Fibroblast of villous mesenchyme (primary cell): ENCODE data around the gene NDUFS6. TPM values are rescaled to one million over a fixed set of nuclear protein-coding genes. Genes with fewer than 3 reads are reported as not detected.

Source experiments
- DNase-seq: peaks from one replicate; pipeline ENCODE4 v3.0.0-alpha.2; 2010; ENCODE audit warnings: low read depth
- H3K4me3 ChIP-seq: 2 replicates; pipeline ENCODE4 v1.5.1; 2011; ENCODE audit warnings: low read depth, mild to moderate bottlenecking, low read length
- total RNA-seq: library from RNA; depleted of rRNA; stranded (reverse); fragments of >200 nt; gene quantifications from 2 replicates; pipeline ENCODE4 v1.2.3, GENCODE V29; 2012
- TF ChIP-seq, protein P1 (sequence below): IDR thresholded peaks from 2 replicates; pipeline ENCODE4 v1.5.1; 2012; ENCODE audit warnings: low read depth, mild to moderate bottlenecking, low read length; ENCODE audit not compliant: insufficient read depth

The NDUFS6 gene
- total RNA-seq, 1 donor = 22.9 TPM

DNA sequence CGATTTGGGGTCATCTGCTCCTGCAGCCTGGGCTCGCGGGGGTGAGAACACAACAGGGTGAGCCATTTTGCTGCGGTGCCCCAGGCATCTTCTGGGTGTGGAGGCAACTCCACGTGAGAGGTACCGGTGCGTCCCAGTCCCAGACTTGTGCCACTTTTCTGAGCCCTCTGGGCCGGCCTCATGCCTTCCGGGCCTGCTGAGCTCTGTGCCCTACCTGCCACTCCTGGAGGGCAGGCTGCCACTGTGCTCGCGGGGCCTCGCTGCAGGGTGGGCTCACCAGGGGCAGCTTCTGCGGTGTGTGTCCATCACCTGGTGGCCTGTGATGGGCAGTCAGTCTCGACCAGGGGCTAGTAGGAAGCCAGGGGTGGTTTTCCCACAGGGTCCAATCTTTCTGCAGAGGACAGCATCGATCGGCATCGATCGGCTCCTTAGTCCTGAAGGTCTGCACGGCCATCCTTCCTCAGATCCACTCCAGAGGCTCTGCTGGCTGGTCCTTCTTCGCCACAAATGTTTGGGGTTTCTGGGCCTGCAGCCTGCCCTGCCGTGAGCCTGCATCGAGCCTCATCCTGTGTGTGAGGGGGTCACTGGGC is 58.9 kb downstream of the NDUFS6 start:
- TF ChIP-seq, protein P1, sequence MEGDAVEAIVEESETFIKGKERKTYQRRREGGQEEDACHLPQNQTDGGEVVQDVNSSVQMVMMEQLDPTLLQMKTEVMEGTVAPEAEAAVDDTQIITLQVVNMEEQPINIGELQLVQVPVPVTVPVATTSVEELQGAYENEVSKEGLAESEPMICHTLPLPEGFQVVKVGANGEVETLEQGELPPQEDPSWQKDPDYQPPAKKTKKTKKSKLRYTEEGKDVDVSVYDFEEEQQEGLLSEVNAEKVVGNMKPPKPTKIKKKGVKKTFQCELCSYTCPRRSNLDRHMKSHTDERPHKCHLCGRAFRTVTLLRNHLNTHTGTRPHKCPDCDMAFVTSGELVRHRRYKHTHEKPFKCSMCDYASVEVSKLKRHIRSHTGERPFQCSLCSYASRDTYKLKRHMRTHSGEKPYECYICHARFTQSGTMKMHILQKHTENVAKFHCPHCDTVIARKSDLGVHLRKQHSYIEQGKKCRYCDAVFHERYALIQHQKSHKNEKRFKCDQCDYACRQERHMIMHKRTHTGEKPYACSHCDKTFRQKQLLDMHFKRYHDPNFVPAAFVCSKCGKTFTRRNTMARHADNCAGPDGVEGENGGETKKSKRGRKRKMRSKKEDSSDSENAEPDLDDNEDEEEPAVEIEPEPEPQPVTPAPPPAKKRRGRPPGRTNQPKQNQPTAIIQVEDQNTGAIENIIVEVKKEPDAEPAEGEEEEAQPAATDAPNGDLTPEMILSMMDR = no peak
- no peak overlapping the region for H3K4me3 ChIP-seq
- DNase-seq = no peak

DNA sequence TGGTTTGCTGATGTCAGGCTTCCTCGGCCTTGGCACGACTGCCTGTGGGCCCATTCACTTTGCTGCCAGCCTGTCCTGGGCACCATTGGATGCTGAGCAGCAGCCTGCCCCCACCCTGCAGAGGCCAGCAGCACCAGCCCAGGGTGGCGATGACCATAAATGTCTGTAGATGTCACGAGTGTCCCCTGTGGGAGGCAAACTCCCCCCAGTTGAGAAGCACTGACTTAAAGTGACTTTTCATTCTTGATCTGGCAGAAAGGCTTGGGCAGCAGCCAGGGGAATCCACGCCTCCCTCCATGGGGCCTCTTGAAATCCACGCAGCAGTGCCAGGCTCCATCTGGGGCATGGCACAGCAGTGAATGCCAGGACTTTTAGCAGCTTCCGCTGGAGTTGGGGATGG is 59.7 kb downstream of the NDUFS6 start:
- no peak for DNase-seq
- TF ChIP-seq, protein P1 = no peak
- no peak overlapping the region for H3K4me3 ChIP-seq

DNA sequence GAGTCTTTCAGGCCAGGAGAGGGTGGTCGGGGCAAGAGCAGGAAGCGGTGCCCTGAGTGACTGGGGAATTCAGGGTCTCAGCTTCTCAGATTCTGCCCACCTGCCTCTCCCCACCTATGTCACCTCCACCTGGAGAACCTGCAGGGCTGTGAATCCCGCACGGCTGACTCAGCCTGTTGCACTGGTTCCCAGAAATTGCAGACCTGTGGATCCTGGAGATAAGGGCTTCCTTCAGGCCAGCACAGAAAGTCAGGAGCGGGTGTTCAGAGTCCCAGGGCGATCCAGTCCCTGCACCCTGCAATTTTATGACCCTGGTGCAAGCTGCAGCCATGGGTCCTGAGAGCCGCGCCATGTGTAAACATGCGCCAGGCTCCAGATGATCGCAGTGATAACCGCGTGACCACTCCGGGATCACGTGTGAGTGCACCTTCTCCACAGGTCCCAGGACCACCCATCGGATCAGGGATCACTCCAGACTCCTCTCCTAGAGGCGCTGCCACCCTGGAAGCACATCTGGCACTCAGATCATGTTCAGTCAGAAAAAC is 63.8 kb downstream of the NDUFS6 start:
- no peak for DNase-seq
- no peak overlapping the region for H3K4me3 ChIP-seq
- TF ChIP-seq, protein P1 = no peak

DNA sequence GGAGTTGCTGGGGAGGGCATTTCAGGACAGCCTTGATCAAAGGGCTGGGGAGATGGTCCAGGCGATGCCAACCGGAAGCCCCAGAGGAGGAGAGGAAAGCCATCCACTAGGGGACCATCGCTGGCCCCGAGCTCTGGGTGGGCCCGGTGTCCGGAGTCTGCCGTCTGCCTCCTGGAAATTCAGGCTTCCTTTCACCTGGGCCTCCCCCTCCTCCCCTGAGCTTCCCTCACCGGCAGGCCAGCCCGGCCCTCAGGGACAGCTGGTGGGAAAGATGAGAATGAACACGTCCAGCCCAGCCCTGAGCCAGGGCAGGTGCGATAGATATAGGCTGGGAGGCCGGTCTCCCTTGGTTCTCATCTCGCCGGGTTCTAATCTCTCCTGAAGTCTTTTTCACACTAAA is 64.3 kb downstream of the NDUFS6 start:
- no peak for DNase-seq
- no peak overlapping the region for H3K4me3 ChIP-seq
- TF ChIP-seq, protein P1 = no peak

Other genes starting within 250 kb of the NDUFS6 start
- 49.7 and 55.1 TPM in 2 replicates for gene MRPL36, start 1.6 kb upstream of the NDUFS6 start, total RNA-seq
- gene IRX4, start 81.5 kb downstream of the NDUFS6 start, total RNA-seq = not detected in 2 replicates